GM18870 (cell line): Measurements from ENCODE around the gene NFYA.

Experiments used
- ATAC-seq: cut with Tn5 transposase; IDR thresholded peaks from one replicate; pipeline ENCODE4 v1.9.1; 2021; ENCODE audit warnings: moderate library complexity; ENCODE audit not compliant: unreplicated experiment

NFYA gene

GRCh38 chr6:41072836-41073202, at the start of gene NFYA:
NFYA (plus strand) TSS chr6:41072974; CDS start chr6:41079090, 6,116 bp downstream.
- ATAC-seq = peak; percentile 47

GRCh38 chr6:41023114-41023513, 49.7 kb upstream of the NFYA start:
- no peak for ATAC-seq

GRCh38 chr6:41025966-41026530, 46.7 kb upstream of the NFYA start:
- ATAC-seq = no peak

GRCh38 chr6:41027241-41027640, 45.5 kb upstream of the NFYA start:
- no peak for ATAC-seq

- ATAC-seq = peak; percentile 58
These were observed 44.8 kb upstream of the NFYA start for GRCh38 chr6:41027799-41028560.

GRCh38 chr6:41028561-41029412, 44.0 kb upstream of the NFYA start:
- ATAC-seq = peak; percentile 31

- no peak for ATAC-seq
These were observed 39.9 kb upstream of the NFYA start for GRCh38 chr6:41032830-41033229.

- no peak for ATAC-seq
These were observed 39.0 kb upstream of the NFYA start for GRCh38 chr6:41033776-41034175.

- no peak for ATAC-seq
These were observed 36.6 kb upstream of the NFYA start for GRCh38 chr6:41036186-41036585.

GRCh38 chr6:41036601-41037000, 36.2 kb upstream of the NFYA start:
- no peak for ATAC-seq

GRCh38 chr6:41037107-41037900, 35.5 kb upstream of the NFYA start:
- ATAC-seq = no peak

- ATAC-seq = no peak
These were observed 34.6 kb upstream of the NFYA start for GRCh38 chr6:41038205-41038604.

GRCh38 chr6:41039060-41039998, 33.4 kb upstream of the NFYA start, which contains the start of gene UNC5CL:
UNC5CL (minus strand) TSS chr6:41039221; CDS start chr6:41035074, 4,147 bp downstream.
- ATAC-seq = no peak

- no peak for ATAC-seq
These were observed 32.5 kb upstream of the NFYA start for GRCh38 chr6:41040101-41040939.

- no peak for ATAC-seq
These were observed 31.7 kb upstream of the NFYA start for GRCh38 chr6:41040940-41041536.

- ATAC-seq = no peak
These were observed 30.3 kb upstream of the NFYA start, which contains the start of gene TSPO2 for GRCh38 chr6:41042226-41043055. TSPO2 (plus strand) TSS chr6:41042467; CDS start chr6:41042986, 519 bp downstream.

GRCh38 chr6:41043151-41043550, 29.6 kb upstream of the NFYA start:
- ATAC-seq = no peak
